ENCODE measurements around the gene ITGB1BP1.

GRCh38 chr2:9366026-9366425, 57.3 kb downstream of the ITGB1BP1 start:
- TF ChIP-seq CTCF (IDR thresholded peaks at IDR 0.05) (no peak), POLR2AphosphoS5 (IDR thresholded peaks at IDR 0.05) (no peak), POLR2A (IDR thresholded peaks at IDR 0.05) (no peak)

All from stomach (tissue), 4 donors.